Purkinje cell (primary cell): ENCODE results near the gene ALDH1L1. TPM values are rescaled to one million over a fixed set of nuclear protein-coding genes. Genes with fewer than 3 reads are reported as not detected.

Experiments
- polyA plus RNA-seq: library from polyadenylated mRNA; unstranded; fragments of >200 nt; fragmentation: Nextera tagmentation; gene quantifications from 2 replicates; pipeline ENCODE4 v1.2.1, GENCODE V29; 2014

The ALDH1L1 gene
- 4.2 and 4.9 TPM in 2 replicates for polyA plus RNA-seq

DNA sequence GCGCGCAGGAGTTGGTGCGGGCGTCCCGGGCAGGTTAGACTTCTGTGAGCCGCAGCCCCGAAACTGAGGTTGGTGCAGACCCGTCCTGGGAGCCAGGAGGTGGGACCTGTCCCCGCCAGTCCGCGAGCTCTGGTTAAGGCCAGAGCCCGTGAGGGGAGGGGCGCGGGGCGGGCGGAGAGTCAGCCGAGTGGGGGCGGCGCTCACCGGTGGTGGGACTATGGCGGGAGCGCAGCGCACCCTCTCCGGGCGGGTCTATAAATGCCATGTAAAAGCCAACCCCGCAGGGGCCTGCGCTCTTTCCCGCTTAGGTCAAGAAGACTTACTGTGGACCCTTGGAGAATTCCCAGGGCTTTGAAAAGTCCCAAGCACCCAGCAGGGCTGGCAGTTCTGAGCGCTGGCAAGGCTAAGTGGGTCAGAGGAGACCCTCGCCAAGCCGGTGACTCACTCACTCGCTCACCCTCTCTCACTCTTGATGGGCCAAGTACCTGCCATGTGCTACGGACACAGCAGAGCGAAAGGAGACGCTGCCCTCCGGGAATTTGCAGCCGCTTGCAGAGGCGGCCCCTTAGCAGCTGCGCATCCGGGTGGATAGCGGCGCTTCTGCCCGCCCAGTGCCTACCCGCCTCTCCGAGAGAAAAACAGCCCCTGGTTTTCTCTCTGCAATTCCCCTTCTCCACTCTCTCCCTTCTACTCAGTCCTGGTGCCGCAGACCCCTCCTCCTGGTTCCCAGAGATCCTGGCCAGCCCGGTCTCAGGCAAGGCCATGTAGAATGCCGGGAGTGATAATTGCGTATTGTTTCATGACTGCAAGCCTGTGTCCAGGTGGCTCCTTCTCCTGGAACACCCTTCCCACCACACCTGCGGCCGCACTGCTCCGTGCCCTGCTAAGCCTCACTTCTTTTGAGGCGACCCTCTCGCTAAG, at the start of gene ALDH1L1:
Gene ALDH1L1 (minus strand): TSS at position 110 of the 921 bp plus-strand sequence. CDS start 19,607 bp downstream, outside the sequence.

DNA sequence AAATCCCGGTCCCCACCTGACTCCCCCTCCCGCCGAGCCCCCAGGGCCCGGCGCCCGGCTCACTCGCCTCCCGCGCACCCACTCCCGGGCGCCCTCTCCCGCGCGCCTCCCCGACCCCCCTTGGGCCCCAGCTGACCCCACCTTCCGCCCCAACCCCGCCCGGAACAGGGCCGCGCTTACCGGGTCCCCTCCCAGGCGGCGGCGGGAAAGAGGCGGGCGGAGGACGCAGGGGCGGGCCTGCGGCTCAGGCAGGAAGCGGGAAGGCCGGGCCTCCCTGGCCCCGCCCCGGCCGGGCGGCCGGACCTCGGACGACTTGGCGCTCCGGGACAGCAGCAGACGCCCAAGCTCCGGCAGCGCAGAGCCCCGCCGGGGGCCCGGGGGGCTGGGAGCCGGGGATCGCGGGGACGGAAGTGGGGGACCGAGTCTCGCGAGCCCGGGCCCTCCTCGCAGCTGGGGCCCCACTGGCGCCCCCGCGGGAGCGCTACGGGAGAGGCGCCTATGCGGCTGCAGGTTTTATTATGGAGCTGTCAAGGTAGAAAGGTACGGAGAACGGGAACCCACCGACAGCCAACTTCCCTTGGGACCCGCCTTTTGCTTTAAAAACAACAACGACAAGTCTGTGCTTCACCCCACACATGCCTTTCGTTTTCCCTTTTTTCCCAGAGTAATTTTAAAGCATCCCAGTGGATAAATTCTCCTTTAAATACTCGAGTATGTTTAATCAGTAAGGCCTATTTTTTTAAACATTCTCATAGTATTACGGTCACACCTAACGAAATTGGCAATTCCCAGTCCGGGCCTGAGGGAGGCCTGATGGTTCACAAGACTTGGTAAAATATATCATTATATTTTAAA, 96.2 kb downstream of the ALDH1L1 start, which contains the start of gene SLC41A3:
Gene SLC41A3 (minus strand): TSS at position 212 of the 855 bp plus-strand sequence. CDS start 15,905 bp downstream, outside the sequence.

Other genes with a start within 250 kb of the ALDH1L1 start
- gene ROPN1B, start 211.4 kb downstream of the ALDH1L1 start, polyA plus RNA-seq: 2.8 and 3.9 TPM in 2 replicates
- 156 and 232 TPM in 2 replicates for gene SLC41A3, start 96.5 kb downstream of the ALDH1L1 start, polyA plus RNA-seq
- 0.94 and 1.7 TPM in 2 replicates for gene KLF15, start 176.8 kb upstream of the ALDH1L1 start, polyA plus RNA-seq
- not detected in 2 replicates for gene CFAP100, start 214.3 kb upstream of the ALDH1L1 start, polyA plus RNA-seq